Heart left ventricle (tissue), 16 donors: ENCODE results near the gene NCOA3. TPM values are rescaled to one million over a fixed set of nuclear protein-coding genes. Genes with fewer than 3 reads are reported as not detected.
A peak's percentile ranks its signal among the peaks of the same experiment; 100 is the strongest.

Source experiments
- ATAC-seq, 4 donors: fragments of 200-7000 bp; cut with Tn5 transposase; one replicate each; pipeline ENCODE4 v1.9.1; 2020 to 2022; ENCODE audit warnings: moderate library complexity in 4 of 4, mild to moderate bottlenecking in 3 of 4, moderate number of reproducible peaks in 1 of 4
- DNase-seq, 5 donors: peaks; one replicate each; pipeline ENCODE4 v3.0.0-alpha.2; 2020
- H3K27ac ChIP-seq, 12 donors: fragments of 200-600 bp; sonication (generic) in 4 of 12; one replicate each; pipeline versions ENCODE4 v1.5.0 to v1.8.0; 2016 to 2022; ENCODE audit warnings: mild to moderate bottlenecking in 2 of 12
- H3K27me3 ChIP-seq, 9 donors: fragments of 200-600 bp; sonication (generic) in 2 of 9; one replicate each; pipeline versions ENCODE4 v1.5.1 to v1.8.0; 2016 to 2022; ENCODE audit warnings: mild to moderate bottlenecking in 3 of 9
- H3K36me3 ChIP-seq, 9 donors: fragments of 200-600 bp; sonication (generic) in 2 of 9; one replicate each; pipeline versions ENCODE4 v1.5.0 to v1.8.0; 2018 to 2022; ENCODE audit warnings: mild to moderate bottlenecking in 2 of 9
- H3K4me1 ChIP-seq, 12 donors: fragments of 200-600 bp; sonication (generic) in 4 of 12; one replicate each; pipeline versions ENCODE4 v1.5.0 to v1.8.0; 2016 to 2022; ENCODE audit warnings: mild to moderate bottlenecking in 3 of 12
- H3K4me3 ChIP-seq, 12 donors: fragments of 200-600 bp; sonication (generic) in 4 of 12; one replicate each; pipeline versions ENCODE4 v1.5.0 to v1.8.0; 2017 to 2022; ENCODE audit warnings: mild to moderate bottlenecking in 9 of 12, moderate library complexity in 4 of 12
- H3K9me3 ChIP-seq, 12 donors: fragments of 200-600 bp; sonication (generic) in 4 of 12; one replicate each; pipeline versions ENCODE4 v1.5.0 to v1.8.0; 2016 to 2022; ENCODE audit warnings: mild to moderate bottlenecking in 1 of 12
- CTCF ChIP-seq, 12 donors: fragments of 200-600 bp; sonication (generic) in 4 of 12; IDR thresholded peaks; one replicate each; pipeline versions ENCODE4 v1.5.0 to v1.8.0; 2018 to 2022; ENCODE audit warnings: antibody characterized with exemption in 12 of 12, mild to moderate bottlenecking in 5 of 12
- POLR2A ChIP-seq, 2 donors: fragments of 450-650 bp; IDR thresholded peaks; one replicate each; pipeline ENCODE4 v1.6.1; 2017; ENCODE audit warnings: antibody characterized with exemption in 2 of 2, mild to moderate bottlenecking in 2 of 2, moderate library complexity in 2 of 2
- WGBS, 4 donors: extraction: QIAGEN DNeasy Blood & Tissue Kit in 2 of 4; methylation state at CpG; one replicate each; pipeline versions ENCODE4 v1.1.5 to v1.1.7; 2013 to 2018; 5-methylcytosine and 5-hydroxymethylcytosine counted together
- intact Hi-C, 10 donors: fragments of 100-400 bp; cut with DNase I; formaldehyde crosslinking; loops; one replicate each; pipeline versions ENCODE4 v1.11.1 to v1.14.2; 2022
- polyA plus RNA-seq, 2 donors: library from polyadenylated mRNA; stranded (reverse); fragments of 200-250 nt; gene quantifications; one replicate each; pipeline ENCODE4 v1.2.3, GENCODE V29; 2013
- total RNA-seq, 9 donors: library from RNA; depleted of rRNA in 2 of 9; stranded (reverse); fragments of >200 nt in 2 of 9; fragmentation: NEBNext Ultra II Directional in 3 of 9; extraction: Animal tissue kit (Norgen Biotek cat#: 25700) in 3 of 9; gene quantifications; one replicate each; pipeline versions ENCODE4 v1.1.0 to v1.2.4, GENCODE V29; 2016 to 2023
- donor health status: ischemic (EF 13 %, LVEDD 7.1; RV severe dilation, severe dysfunction).
- donor health status: healthy with polysubstance abuse.
- donor health status: DM: no; HTN: yes; CAD: no.
- donor health status: DM: no; HTN: no; CAD: no.
- donor health status: ischemic (EF 25% LVEDD 6.9; RV normal size, moderate dysfunction).
- donor health status: ischemic (EF 25% LVEDD 5.7; RV mildly dilated, moderate dysfunction).
- donor health status: healthy.
- donor health status: DM: yes; HTN: yes; CAD: no.
- donor health status: ischemic (EF 35%, LVEDD 5.7; RV mildly dilated, moderate dysfunction).
- donor health status: nonischemic (EF 11% LVEDD 7.7; RV severe dilation, severe dysfunction).
- donor health status: DM: yes; HTN: yes; CAD: no.
- donor health status: PGD.
- donor health status: ischemic (EF 29% LVEDD 5.4; RV normal size, mild dysfunction).
- donor health status: nonischemic (EF 23%, LVEDD 6.1; RV moderate dilation, normal function).

NCOA3 gene
- total and polyA plus RNA-seq, 11 donors: 6.7 to 39.3 (median 25.3) TPM

GRCh38 chr20:47700327-47700726, 198.6 kb downstream of the NCOA3 start:
- Histone ChIP-seq H3K27me3 (no peaks in the 10 kb centered on the region), H3K36me3 (peaks cover 0 to 24% (median 0%) of the 10 kb centered on the region in 9 donors), H3K4me1 (peaks cover 0 to 12% (median 7%) of the 10 kb centered on the region in 12 donors), H3K9me3 (no peaks in the 10 kb centered on the region), H3K4me3 (no peak overlapping the region), H3K27ac (no peak overlapping the region)
- TF ChIP-seq CTCF (IDR thresholded peaks at IDR 0.05) (no peak), POLR2A (IDR thresholded peaks at IDR 0.05) (no peak)
- no peak for DNase-seq
- ATAC-seq: no peak
- 73 to 85% (median 77%) methylated on average over 7 of the region's 7 CpGs for WGBS, 4 donors
- intact Hi-C loops: no loop called here

- DNase-seq (peak in 1 of 5 donors; percentile 9), ATAC-seq (no peak)
- intact Hi-C loops: no loop called here
Measured at GRCh38 chr20:47701612-47702011, 199.9 kb downstream of the NCOA3 start.

GRCh38 chr20:47703748-47704147, 202.1 kb downstream of the NCOA3 start:
- H3K27ac ChIP-seq: no peak overlapping the region
- TF ChIP-seq POLR2A (IDR thresholded peaks at IDR 0.05) (no peak), CTCF (IDR thresholded peaks at IDR 0.05) (no peak)
- intact Hi-C loops: loop anchor here in 1 of 10 donors (2.0 kb wide), 1 partner anchor 21 kb away; no protein-coding TSS in a partner anchor
- H3K9me3 ChIP-seq: no peaks in the 10 kb centered on the region
- H3K36me3 ChIP-seq: peaks cover 0 to 18% (median 0%) of the 10 kb centered on the region in 9 donors
- 62 to 69% (median 67%) methylated on average over 5 of the region's 5 CpGs for WGBS, 4 donors
- H3K4me3 ChIP-seq: no peak overlapping the region
- H3K4me1 ChIP-seq: peaks cover 0 to 42% (median 19%) of the 10 kb centered on the region in 12 donors
- DNase-seq: no peak
- ATAC-seq: no peak
- no peaks in the 10 kb centered on the region for H3K27me3 ChIP-seq

More at GRCh38 chr20:47701612-47702011, 199.9 kb downstream of the NCOA3 start:
- no peak for TF ChIP-seq POLR2A (IDR thresholded peaks at IDR 0.05)
- H3K4me1 ChIP-seq: peaks cover 0 to 25% (median 14%) of the 10 kb centered on the region in 12 donors
- H3K4me3 ChIP-seq: no peak overlapping the region
- H3K36me3 ChIP-seq: peaks cover 0 to 24% (median 0%) of the 10 kb centered on the region in 9 donors
- H3K27me3 ChIP-seq: no peaks in the 10 kb centered on the region
- no peaks in the 10 kb centered on the region for H3K9me3 ChIP-seq
- 92 to 95% (median 95%) methylated on average over 15 of the region's 15 CpGs for WGBS, 4 donors
- no peak overlapping the region for H3K27ac ChIP-seq

GRCh38 chr20:47704746-47705496, 203.2 kb downstream of the NCOA3 start:
- H3K27ac ChIP-seq: peak overlapping the region in 8 of 12 donors; percentile 11 to 69 (median 47)
- TF ChIP-seq POLR2A (IDR thresholded peaks at IDR 0.05) (no peak), CTCF (IDR thresholded peaks at IDR 0.05) (no peak)
- peak; percentile 28 to 65 (median 56) for DNase-seq
- H3K36me3 ChIP-seq: peaks cover 0 to 15% (median 0%) of the 10 kb centered on the region in 9 donors
- WGBS, 4 donors: 47 to 70% (median 54%) methylated on average over 12 to 15 of the region's 15 CpGs
- H3K4me1 ChIP-seq: peaks cover 0 to 50% (median 19%) of the 10 kb centered on the region in 12 donors
- intact Hi-C loops: loop anchor here in 3 of 10 donors (1.0 to 2.0 kb wide), 2 partner anchors 22 to 23 kb away; no protein-coding TSS in a partner anchor
- H3K27me3 ChIP-seq: no peaks in the 10 kb centered on the region
- H3K4me3 ChIP-seq: no peak overlapping the region
- H3K9me3 ChIP-seq: no peaks in the 10 kb centered on the region
- ATAC-seq: peak; percentile 78 to 91 (median 88)
